ENCODE measurements around the gene ADAM12.

DNA sequence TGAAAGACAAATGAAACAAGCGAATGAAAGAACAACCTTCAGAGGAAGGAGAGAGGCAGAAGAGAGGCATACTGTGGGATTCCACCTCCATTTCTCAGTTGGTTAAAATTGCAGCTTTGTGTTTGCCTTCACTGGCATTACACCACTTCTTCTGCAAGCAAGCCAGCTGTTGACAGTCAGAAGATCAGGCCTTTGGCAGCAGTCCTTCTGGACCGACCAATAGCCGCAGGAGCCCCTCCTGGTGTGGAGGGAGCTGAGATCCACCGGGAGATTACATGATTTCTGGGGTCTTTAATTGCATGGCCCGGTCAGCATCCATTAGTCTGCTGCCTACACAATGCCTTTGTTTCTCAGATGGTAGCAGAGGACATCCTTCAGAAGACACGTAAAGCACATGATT is 206.7 kb downstream of the ADAM12 start:
- TF ChIP-seq POLR2AphosphoS5 (IDR thresholded peaks at IDR 0.05; ENCODE audit: borderline replicate concordance, low read depth, low read length) (no peak), FOXP2 (optimal IDR thresholded peaks at IDR 0.05; ENCODE audit: control extremely low read depth, extremely low read length, insufficient read depth) (no peak), EZH2 (IDR thresholded peaks at IDR 0.05) (no peak)

Data from SK-N-MC (cell line).